BE2C (cell line): ENCODE measurements around the gene CDK5RAP2.

Experiments
- DNase-seq: peaks from one replicate; pipeline ENCODE4 v3.0.0-alpha.2; 2020
- H3K27me3 ChIP-seq: fragments of 250-450 bp; sonication (Bioruptor Pico); 2 replicates; pipeline ENCODE4 v1.5.1; 2020; ENCODE audit warnings: mild to moderate bottlenecking
- H3K36me3 ChIP-seq: fragments of 250-450 bp; sonication (Bioruptor Pico); 2 replicates; pipeline ENCODE4 v1.5.1; 2020; ENCODE audit warnings: mild to moderate bottlenecking
- H3K4me1 ChIP-seq: fragments of 250-450 bp; sonication (Bioruptor Pico); 2 replicates; pipeline ENCODE4 v1.5.1; 2020
- H3K4me3 ChIP-seq: 2 replicates; pipeline ENCODE4 v1.5.1; 2011; ENCODE audit warnings: low read depth, low read length
- H3K9me3 ChIP-seq: fragments of 250-450 bp; sonication (Bioruptor Pico); 2 replicates; pipeline ENCODE4 v1.5.1; 2020
- TF ChIP-seq, protein P1 (sequence below): IDR thresholded peaks from 2 replicates; pipeline ENCODE4 v1.5.1; 2012; ENCODE audit warnings: mild to moderate bottlenecking, low read depth, low read length

CDK5RAP2 gene

DNA sequence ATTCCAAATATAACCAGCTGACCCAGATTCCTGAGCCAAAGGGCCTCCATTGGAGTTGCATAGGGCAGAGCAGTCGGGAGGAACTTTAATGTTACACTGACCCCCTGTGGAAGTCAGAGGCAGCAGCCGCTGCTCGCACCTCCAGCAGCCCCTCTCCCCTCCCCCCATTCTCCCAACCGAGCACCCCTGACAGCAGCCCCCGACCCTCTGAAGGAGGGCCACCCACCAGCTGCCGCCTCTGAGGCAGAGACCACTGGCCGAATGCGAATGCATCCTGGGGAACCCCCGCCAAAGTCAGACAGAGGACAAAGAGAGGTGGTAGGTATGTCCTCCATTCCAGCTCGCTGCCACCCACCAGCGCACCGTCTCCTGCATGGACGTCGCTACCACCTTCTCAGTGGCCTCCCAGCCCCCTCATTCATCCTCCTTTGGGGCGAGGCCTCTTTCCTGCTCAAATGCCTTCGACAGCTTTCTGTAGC lies 231.0 kb downstream of the CDK5RAP2 start:
- H3K4me3 ChIP-seq: peak overlapping the region; percentile 33; the same call in 1 of the 2 replicates
- TF ChIP-seq, protein P1, sequence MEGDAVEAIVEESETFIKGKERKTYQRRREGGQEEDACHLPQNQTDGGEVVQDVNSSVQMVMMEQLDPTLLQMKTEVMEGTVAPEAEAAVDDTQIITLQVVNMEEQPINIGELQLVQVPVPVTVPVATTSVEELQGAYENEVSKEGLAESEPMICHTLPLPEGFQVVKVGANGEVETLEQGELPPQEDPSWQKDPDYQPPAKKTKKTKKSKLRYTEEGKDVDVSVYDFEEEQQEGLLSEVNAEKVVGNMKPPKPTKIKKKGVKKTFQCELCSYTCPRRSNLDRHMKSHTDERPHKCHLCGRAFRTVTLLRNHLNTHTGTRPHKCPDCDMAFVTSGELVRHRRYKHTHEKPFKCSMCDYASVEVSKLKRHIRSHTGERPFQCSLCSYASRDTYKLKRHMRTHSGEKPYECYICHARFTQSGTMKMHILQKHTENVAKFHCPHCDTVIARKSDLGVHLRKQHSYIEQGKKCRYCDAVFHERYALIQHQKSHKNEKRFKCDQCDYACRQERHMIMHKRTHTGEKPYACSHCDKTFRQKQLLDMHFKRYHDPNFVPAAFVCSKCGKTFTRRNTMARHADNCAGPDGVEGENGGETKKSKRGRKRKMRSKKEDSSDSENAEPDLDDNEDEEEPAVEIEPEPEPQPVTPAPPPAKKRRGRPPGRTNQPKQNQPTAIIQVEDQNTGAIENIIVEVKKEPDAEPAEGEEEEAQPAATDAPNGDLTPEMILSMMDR: peak; percentile 81
- no peaks in the 10 kb centered on the region for H3K36me3 ChIP-seq
- no peaks in the 10 kb centered on the region for H3K27me3 ChIP-seq
- H3K4me1 ChIP-seq: peaks cover 6% of the 10 kb centered on the region; the same call in 1 of the 2 replicates
- peak; percentile 72 for DNase-seq
- no peaks in the 10 kb centered on the region for H3K9me3 ChIP-seq

DNA sequence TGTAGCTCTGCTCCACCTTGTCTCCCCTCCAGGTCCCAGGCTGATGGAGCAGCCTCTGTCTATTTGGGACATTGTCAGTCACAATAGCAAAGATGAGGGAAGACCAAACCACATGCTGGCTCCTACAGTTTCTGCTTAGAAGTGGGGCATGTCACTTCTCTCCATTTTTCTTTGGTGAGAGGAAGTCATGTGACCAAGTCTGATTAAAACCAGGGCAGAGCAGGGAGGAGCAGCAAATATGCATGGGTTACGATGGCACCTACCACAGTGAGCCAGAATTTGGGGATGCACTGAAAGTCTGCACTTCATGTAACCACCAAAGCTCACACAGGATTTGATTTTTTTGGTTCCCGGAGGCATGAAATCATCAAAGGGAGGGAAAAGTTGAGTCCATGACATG lies 234.6 kb downstream of the CDK5RAP2 start:
- no peaks in the 10 kb centered on the region for H3K9me3 ChIP-seq
- no peak for DNase-seq
- TF ChIP-seq, protein P1: no peak
- H3K4me3 ChIP-seq: no peak overlapping the region
- no peaks in the 10 kb centered on the region for H3K36me3 ChIP-seq
- H3K27me3 ChIP-seq: no peaks in the 10 kb centered on the region
- peaks cover 6% of the 10 kb centered on the region; the same call in 1 of the 2 replicates for H3K4me1 ChIP-seq

DNA sequence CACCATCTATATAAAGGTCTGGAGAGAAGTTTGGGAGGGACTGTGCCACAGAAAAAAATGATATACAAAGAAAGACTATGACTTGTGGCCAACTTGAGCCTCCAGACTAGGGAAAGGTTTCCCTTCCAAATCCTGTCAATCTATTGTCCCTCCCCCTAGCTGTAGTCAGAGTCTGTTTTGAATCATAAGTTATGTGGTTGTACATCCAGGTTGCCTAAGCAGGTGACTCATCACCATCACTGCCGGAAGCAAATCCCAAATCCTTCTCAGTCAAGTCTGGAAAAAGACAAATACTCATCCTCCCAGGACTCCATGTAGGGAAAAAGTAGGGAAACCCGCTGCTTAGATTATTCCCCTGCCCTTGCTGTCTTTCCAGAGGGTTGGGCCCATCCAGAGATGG lies 235.7 kb downstream of the CDK5RAP2 start:
- H3K36me3 ChIP-seq: no peaks in the 10 kb centered on the region
- TF ChIP-seq, protein P1: no peak
- H3K4me3 ChIP-seq: no peak overlapping the region
- H3K27me3 ChIP-seq: no peaks in the 10 kb centered on the region
- DNase-seq: no peak
- H3K9me3 ChIP-seq: no peaks in the 10 kb centered on the region
- peaks cover 6% of the 10 kb centered on the region; the same call in 1 of the 2 replicates for H3K4me1 ChIP-seq

DNA sequence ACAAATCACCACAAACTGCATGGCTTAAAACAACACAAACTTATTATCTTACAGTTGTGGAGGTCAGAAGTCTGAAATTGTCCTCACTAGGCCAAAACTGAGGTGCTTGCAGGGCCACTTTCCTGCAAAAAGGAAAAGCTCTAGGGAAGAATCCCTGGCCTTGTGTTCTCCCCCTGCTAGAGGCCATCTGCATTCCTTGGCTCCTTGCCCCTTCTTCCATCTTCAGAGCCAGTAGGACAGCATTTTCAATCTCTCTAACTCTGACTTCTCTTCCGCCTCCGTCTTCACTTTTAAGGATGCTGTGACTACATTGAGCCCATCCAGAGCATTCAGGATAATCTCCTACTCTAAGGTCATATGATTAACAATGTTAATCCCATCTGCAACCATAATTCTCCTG lies 236.6 kb downstream of the CDK5RAP2 start:
- H3K36me3 ChIP-seq: no peaks in the 10 kb centered on the region
- no peak overlapping the region for H3K4me3 ChIP-seq
- H3K4me1 ChIP-seq: peaks cover 6% of the 10 kb centered on the region; the same call in 1 of the 2 replicates
- TF ChIP-seq, protein P1: no peak
- no peaks in the 10 kb centered on the region for H3K9me3 ChIP-seq
- no peaks in the 10 kb centered on the region for H3K27me3 ChIP-seq
- no peak for DNase-seq
